Dermis blood vessel endothelial cell (primary cell): Measurements from ENCODE around the gene ELFN2. TPM values are rescaled to one million over a fixed set of nuclear protein-coding genes. Genes with fewer than 3 reads are reported as not detected.
"Not testable (repeated sequence)": the region's sequence is repeated elsewhere in the genome, so short reads cannot be mapped to it uniquely, and the experiment has no call there.

ENCODE experiments used
- DNase-seq: peaks from one replicate; pipeline ENCODE4 v3.0.0; 2010
- total RNA-seq: library from RNA; depleted of rRNA; stranded (reverse); fragments of >200 nt; gene quantifications from 2 replicates; pipeline ENCODE4 v1.2.3, GENCODE V29; 2014

The ELFN2 gene
- total RNA-seq, 1 donor from 2014 or later, result under 0.01 TPM

DNA sequence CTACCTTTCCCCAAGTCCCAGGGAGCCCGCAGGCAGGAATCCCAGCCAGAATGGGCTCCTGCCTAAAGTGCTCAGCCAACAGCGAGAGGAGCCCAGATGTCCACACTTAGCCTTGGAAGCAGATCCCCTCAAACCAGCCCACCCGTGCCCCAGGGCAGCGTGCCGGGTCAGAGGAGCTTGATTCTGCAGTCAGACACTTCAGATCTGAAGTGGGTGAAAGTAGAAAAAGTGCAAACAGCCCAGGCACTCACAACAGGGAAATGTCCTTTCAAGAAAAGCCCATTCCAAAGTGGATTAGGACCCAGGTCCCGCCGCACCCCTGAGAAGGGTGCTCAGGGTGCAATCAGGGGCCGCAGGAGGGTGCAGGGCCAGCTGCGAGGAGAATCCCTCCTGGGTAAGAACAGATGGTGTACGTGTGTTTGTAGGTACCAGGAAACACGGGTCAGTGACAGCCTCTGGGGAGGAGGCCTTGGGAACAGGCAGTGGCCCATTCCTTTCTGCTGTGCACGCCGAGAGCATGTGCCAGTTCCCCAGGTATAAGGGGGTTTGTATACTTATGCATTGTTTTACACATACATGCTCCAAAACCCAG is 17.7 kb downstream of the ELFN2 start:
- no peak for DNase-seq

DNA sequence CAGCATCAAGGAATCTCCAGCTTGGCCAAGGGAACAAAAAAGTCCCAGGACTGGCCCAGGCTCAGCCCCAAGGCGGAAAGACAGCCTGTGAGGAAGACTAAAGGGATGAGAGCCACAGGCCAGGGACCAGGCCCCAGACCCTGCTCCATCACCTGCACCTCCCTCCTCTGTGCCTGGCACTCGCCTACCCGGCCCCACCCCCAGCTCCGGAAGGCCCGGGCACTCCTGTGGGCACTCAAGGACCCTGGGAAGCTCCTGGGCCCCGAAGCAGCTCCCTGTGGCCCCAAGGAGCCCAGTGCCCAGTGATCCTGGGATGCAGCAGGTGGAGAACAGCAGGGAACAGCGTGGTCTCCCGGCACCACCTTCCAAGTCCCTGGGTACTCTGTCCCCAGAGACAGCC is 18.2 kb downstream of the ELFN2 start:
- DNase-seq, result no peak

GRCh38 chr22:37407856-37408255 is 19.4 kb downstream of the ELFN2 start:
- no peak for DNase-seq

- no peak for DNase-seq
Measured at GRCh38 chr22:37406441-37407235, 20.6 kb downstream of the ELFN2 start.

DNA sequence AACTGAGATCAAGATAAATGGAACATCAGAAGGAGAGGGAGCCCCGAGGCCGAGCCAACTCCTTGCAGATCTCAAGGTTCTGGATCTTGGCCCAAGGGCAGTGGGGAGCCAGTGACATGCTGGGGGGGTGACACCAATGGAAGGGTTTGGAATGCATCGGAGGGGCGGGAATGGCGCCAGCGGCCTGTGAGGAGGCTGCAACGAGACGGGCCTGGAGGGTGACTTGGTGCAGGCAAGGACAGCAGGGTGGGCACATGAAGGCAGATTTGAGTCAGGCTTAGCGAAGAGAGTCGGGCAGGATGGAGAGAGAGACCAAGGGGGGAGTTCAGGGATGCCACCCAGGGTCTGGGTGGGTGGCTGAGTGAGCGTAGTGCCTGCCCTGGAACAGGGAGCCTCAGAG is 23.2 kb downstream of the ELFN2 start:
- no peak for DNase-seq

DNA sequence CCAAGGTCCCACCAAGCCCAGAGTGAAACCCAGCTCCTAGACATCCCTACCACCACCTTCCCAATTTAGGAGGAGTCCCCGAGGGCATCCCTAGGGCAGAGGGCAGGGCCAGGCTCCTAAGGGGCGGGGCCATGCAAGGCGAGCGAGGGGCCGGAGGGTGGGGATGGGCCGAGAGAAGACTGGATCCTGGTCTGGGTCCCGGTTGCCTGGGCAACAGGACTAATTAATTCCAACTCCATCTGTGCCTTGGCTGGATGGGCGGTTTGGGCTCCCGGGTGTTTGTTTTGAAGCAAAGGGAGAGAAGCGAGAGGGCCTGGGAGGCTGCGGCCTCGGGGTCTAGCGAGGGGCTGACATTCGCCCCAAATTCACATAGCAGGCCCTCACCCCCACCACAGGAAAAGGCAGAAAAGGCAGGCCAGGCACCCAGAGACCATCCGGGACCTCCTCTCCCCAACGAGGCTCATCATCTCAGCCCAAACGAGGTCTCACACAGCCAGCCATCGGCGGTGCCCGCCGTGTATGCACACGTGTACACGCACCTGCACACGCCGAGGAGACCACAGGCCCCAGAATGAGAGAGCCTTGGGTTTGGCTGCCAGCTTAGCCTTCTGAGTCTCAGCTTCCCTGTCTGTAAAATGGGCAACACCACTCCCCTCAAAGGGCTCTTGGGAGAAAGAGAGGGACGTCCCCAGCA is 23.9 kb downstream of the ELFN2 start:
- no peak for DNase-seq

- no peak for DNase-seq
Measured at GRCh38 chr22:37402184-37402506, 25.1 kb downstream of the ELFN2 start.

DNA sequence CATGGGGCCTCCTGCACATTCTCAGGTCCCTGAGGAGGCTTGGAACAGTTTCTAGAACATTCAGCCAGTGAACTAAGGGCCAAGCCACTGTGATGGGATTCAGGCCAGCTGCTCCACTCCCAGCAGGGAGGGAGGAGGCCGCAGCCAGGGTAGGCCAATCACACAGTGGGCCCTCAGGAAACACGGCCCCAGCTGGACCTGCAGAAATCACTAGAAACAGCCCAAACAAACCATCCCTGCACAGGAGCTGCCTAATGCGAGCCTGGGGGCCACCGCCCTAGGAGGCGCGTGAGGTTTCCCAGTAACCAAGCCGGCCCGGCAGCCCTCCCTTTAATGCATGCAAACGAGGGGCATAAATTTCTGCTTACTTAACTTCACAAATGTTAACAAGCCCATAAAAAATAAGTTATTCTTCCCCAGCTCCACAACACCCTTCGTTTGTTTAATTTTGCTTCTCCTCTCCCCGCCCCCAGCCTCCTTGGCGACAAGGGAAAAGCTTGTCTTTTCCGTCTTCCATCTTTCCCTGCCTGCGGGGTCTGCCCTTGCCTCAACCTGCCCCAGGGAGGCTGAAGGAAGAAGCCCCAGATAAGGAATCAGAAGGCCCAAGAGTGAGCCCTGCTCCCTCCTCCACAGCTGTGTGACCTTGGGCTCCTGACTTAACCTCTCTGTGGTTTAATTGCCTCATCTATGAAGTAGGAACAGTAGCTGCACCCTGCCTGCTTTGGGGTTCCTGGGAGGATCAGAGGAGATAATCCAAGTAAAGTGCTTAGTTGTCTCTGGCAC is 25.7 kb downstream of the ELFN2 start:
- no peak for DNase-seq

DNA sequence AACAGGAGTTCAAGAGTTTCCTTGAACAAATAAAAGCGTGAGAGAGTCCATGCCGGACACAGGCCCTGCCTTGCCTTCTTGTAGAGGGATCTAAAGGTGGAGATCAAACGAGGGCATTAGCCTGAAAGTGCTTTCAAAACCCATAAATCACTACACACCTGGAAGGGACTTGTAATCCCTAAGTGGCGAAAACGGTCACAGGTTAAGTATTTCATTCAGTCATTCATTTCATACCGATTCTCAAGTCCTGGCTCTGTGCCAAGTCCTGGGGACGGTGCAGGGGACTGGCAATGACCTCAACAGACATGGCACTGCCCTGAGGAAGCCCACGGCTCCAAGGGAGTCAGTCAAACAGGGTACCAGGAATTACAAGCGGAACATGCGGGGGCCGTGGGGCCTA is 26.6 kb downstream of the ELFN2 start:
- DNase-seq, result no peak

DNA sequence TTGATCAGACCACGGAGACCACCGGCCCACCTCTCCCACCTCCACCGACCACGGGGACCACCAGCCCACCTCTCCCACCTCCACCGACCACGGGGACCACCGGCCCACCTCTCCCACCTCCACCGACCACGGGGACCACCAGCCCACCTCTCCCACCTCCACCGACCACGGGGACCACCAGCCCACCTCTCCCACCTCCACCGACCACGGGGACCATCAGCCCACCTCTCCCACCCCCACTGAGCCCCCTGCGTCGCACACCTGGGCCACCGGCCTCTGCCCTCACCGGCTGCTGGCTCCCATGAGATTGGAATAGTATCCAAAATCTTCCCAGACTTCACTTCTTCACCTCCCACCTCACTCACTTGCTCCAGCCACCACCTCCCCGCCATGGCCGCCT is 27.8 kb downstream of the ELFN2 start:
- not testable (repeated sequence) for DNase-seq

DNA sequence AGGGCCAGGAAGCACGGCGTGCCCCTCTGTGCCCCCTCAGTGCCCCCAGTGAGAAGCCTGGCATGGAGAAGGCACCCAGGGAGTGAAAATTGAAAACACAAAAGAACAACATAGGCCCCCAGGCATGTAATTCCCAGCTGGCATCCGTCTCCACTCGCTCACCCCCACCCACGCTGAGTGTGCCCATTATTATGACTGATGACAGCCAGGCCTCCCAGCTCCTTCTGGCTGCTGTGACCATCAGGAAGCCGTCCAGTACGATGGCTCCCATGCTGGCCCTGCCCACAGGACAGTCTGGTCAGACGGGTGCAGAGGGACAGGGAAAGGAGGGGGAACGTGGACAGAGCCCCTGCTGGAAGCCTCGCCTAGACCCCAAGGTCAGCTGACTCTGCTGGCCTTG is 30.1 kb downstream of the ELFN2 start:
- no peak for DNase-seq

DNA sequence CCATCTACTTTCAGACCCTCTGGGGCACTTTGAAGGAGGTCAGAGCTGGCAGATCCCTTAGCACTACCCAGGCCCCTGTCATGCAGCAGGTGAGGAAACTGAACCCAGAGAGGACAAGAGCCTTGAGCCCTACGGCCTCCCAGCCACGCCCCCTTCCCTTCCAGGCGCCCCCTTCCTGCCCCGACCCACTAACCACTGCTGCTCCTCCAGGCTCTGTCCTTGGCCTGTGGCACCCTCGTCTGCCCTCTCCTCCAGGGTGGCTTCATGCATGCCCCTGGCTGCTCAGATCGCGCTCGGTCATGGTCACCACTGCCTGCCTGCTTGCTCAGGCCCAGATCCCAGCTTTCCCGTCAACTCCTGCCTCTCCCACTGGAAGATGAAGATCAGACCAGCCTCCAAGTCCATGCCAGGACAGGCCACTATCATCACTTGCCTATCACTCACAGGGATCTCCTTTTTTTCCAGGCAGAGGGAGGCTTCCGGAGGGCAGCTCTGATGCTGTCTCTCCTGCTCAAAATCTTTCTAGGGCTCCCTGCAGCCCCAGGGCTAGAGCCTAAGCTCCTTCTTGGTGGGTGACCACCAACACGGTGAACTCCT is 30.7 kb downstream of the ELFN2 start:
- no peak for DNase-seq

DNA sequence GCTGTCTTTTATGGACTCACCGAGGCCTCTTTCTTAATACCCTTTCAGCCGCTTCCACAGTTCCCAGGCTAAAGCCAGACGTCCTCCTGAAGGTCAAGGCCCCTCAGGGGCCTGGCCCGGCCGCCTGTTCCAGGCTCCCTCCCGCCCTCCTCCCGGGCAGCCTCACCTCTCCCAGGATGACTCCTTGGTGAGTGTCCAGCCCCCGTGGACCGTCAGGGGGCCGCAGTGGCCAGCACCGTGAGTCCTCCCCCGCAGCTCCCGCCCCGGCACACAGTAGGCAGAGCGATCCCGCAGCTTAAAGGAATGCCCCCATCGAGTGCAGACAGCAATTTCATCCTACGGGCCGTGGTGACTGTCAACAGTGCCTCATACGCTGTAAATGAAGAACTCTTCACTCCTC is 32.9 kb downstream of the ELFN2 start:
- no peak for DNase-seq

DNA sequence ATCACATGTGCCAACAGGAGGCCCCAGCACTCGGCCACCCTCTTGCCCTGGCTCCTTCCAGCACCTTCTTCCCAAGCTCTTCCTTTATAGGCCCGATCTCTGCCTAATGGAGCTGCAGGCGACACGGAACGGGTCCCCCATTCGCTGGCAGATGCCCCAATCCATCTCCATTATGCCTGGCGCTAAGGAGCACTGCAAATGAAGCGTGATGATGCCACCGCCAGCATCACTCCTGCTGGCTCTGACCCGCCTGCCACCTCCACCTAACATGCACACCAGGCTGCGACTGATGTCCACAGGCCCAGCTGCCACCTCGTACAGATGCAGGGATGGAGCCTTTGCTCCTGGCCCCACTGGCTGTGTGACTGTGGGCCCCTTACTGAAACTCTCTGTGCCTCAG is 33.5 kb downstream of the ELFN2 start:
- DNase-seq, result no peak

GRCh38 chr22:37392721-37393328 is 34.5 kb downstream of the ELFN2 start:
- DNase-seq, result no peak

- DNase-seq, result no peak
Measured at GRCh38 chr22:37391702-37392101, 35.6 kb downstream of the ELFN2 start.

- DNase-seq, result no peak
Measured at GRCh38 chr22:37390075-37390474, 37.2 kb downstream of the ELFN2 start.

- DNase-seq, result no peak
Measured at GRCh38 chr22:37388538-37388937, 38.7 kb downstream of the ELFN2 start.

DNA sequence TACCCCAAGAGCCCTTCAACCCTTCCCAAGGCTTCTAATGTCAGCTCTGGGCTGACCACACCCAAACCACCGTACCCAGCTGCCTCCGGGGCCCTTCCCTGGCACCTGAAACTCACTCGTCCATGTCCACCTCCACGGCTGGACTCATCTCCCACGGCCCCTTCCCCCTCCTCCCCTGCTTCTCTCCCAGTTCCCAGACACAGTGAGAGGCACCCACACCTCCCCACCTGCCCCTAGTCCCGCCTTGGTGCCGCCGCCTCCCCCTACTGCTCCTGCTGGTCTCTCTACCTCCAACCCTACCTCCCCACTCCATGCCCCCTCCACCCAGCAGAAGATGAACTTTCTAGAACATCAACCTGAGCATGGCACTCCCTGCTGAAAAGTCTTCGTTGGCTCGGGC is 39.5 kb downstream of the ELFN2 start:
- DNase-seq, result no peak

DNA sequence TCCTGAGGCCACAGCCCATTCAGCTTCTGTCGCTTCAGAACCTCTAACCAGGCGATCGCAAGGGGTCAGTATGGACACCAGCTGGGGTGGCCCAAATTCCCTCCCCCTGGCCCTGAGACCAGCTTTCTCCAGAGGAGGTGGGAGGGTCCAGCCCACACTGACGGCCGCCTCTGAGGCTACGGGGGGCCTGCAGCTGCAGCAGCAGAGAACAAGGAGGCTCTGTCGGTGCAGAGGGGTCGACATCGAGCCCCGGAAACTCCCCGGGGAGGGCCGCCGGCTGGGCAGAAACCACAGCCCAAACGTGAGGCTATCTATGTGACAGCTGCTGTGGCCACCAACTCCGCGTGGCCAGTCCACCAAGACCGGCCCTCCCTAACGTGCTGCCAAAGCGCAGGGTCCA is 40.8 kb downstream of the ELFN2 start:
- no peak for DNase-seq

DNA sequence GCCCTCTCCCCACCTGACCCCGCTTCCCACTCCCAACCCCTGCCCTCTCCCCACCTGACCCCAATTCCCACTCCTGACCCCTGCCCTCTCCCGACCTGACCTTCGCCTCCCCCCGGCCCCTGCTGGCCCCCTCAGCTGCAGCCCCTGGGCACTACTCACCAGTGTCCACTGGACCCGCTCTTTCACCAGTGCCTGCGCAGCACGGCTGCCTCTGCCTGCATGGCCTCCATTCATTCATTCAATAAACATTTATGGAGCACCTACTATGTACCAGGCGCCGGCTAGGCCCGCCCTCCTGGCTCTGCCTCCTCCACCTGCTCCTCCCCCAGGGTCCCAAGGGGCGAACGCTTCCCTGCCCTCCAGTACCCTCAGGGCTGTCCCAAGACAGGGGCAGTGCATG is 42.6 kb downstream of the ELFN2 start:
- no peak for DNase-seq

DNA sequence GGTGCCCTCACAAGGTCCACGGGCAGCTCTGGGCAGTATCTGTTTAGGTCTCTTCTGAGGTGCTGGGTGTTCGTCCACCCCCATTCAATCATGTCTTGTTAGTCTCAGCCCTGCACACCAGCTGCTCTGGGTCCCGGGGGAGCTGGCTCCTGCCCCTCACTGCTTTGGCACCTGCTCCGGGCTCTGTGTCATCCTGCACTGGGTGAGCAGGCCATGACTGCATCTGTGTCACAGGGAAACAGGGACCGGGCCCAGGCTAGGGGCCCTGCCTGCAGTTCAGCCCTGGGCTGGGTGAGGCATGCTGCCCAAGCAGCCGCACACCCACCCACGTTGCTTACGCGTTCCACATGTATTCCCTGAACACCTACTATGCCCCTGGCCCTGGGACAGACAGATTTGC is 43.9 kb downstream of the ELFN2 start:
- no peak for DNase-seq

DNA sequence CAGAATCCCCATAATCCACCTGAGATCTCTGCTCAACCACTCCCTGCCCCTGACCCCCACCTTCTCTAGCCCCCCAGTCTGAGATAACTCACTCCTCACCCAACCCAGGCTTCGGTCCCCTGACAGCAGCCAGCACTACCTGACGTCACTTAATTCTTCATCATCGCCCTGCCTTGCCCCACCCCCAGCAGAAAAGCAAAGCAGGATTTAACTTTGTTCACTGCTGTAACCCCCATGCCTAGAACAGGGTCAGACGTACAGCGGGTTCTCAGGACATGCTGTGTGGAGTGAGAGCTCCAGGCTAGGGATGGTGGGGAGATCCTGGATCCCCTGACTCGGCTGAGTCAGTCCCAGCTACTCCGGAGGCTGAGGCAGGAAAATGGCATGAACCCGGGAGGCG is 45.8 kb downstream of the ELFN2 start:
- DNase-seq, result peak; percentile 18
